GM10266 (cell line): ENCODE measurements around the gene TSPAN6.

Experiments
- DNase-seq: peaks from one replicate; pipeline ENCODE4 v3.0.0; 2012; ENCODE audit errors: extremely low spot score
- CTCF ChIP-seq: IDR thresholded peaks from 2 replicates; pipeline ENCODE4 v1.5.1; 2012; ENCODE audit warnings: mild to moderate bottlenecking, low read depth; ENCODE audit not compliant: control insufficient read depth, insufficient read depth; ENCODE audit errors: missing control alignments

Gene TSPAN6

DNA sequence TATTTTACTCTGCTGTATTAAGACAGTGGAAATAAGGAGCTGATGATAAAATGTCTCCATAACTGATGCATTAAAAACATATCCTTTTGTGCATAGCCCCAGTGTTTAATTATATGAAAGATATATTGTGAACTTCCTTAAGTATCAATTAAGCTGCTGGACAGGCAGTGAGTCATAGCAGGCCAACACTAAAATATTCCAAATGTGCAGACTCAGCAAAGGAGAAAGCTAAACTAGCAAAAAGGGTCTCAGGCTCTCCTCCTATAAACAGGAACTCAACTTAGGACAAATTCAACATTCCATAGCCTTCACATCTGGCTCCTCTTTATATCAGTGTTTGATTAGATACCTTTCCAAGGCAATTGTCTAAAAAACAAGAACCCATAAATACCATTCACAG is 36.3 kb downstream of the TSPAN6 start:
- no peak for DNase-seq
- no peak for TF ChIP-seq CTCF

- DNase-seq = no peak
- TF ChIP-seq CTCF = no peak
Observed at GRCh38 chrX:100599456-100599855, 37.1 kb downstream of the TSPAN6 start.

- TF ChIP-seq CTCF = no peak
- DNase-seq = no peak
Observed at GRCh38 chrX:100596601-100597000, 40.0 kb downstream of the TSPAN6 start.

DNA sequence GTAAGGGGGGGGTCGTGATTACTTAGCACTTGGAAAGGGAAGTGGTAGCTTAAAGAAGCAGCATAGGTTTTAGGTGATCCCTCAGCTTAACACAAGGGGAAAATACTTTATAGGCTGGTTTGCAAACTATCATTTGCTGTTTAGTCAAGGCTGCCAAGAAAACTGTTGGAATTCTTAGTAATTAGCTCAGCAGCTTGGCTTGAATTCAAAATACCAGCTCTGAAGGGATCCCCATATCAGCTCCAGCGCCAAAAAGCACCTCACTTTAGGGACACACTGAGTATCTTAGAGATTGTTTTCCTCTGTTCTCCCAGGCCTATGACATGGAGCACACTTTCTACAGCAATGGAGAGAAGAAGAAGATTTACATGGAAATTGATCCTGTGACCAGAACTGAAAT is 43.0 kb downstream of the TSPAN6 start:
- no peak for TF ChIP-seq CTCF
- no peak for DNase-seq

GRCh38 chrX:100593126-100593525 is 43.5 kb downstream of the TSPAN6 start:
- no peak for DNase-seq
- TF ChIP-seq CTCF = no peak

GRCh38 chrX:100591256-100592051 is 45.2 kb downstream of the TSPAN6 start:
- DNase-seq = no peak
- TF ChIP-seq CTCF = no peak

GRCh38 chrX:100587861-100588260 is 48.7 kb downstream of the TSPAN6 start:
- no peak for TF ChIP-seq CTCF
- no peak for DNase-seq
